Heart left ventricle (tissue), 16 donors: Measurements from ENCODE around the gene PDCD2L. TPM values are rescaled to one million over a fixed set of nuclear protein-coding genes. Genes with fewer than 3 reads are reported as not detected.
"Not testable (repeated sequence)": the region's sequence is repeated elsewhere in the genome, so short reads cannot be mapped to it uniquely, and the experiment has no call there.

ENCODE experiments used
- ATAC-seq, 4 donors: fragments of 200-7000 bp; cut with Tn5 transposase; one replicate each; pipeline ENCODE4 v1.9.1; 2020 to 2022; ENCODE audit warnings: moderate library complexity in 4 of 4, mild to moderate bottlenecking in 3 of 4, moderate number of reproducible peaks in 1 of 4
- DNase-seq, 5 donors: peaks; one replicate each; pipeline ENCODE4 v3.0.0-alpha.2; 2020
- H3K27ac ChIP-seq, 12 donors: fragments of 200-600 bp; sonication (generic) in 4 of 12; one replicate each; pipeline versions ENCODE4 v1.5.0 to v1.8.0; 2016 to 2022; ENCODE audit warnings: mild to moderate bottlenecking in 2 of 12
- H3K27me3 ChIP-seq, 9 donors: fragments of 200-600 bp; sonication (generic) in 2 of 9; one replicate each; pipeline versions ENCODE4 v1.5.1 to v1.8.0; 2016 to 2022; ENCODE audit warnings: mild to moderate bottlenecking in 3 of 9
- H3K36me3 ChIP-seq, 9 donors: fragments of 200-600 bp; sonication (generic) in 2 of 9; one replicate each; pipeline versions ENCODE4 v1.5.0 to v1.8.0; 2018 to 2022; ENCODE audit warnings: mild to moderate bottlenecking in 2 of 9
- H3K4me1 ChIP-seq, 12 donors: fragments of 200-600 bp; sonication (generic) in 4 of 12; one replicate each; pipeline versions ENCODE4 v1.5.0 to v1.8.0; 2016 to 2022; ENCODE audit warnings: mild to moderate bottlenecking in 3 of 12
- H3K4me3 ChIP-seq, 12 donors: fragments of 200-600 bp; sonication (generic) in 4 of 12; one replicate each; pipeline versions ENCODE4 v1.5.0 to v1.8.0; 2017 to 2022; ENCODE audit warnings: mild to moderate bottlenecking in 9 of 12, moderate library complexity in 4 of 12
- H3K9me3 ChIP-seq, 12 donors: fragments of 200-600 bp; sonication (generic) in 4 of 12; one replicate each; pipeline versions ENCODE4 v1.5.0 to v1.8.0; 2016 to 2022; ENCODE audit warnings: mild to moderate bottlenecking in 1 of 12
- CTCF ChIP-seq, 12 donors: fragments of 200-600 bp; sonication (generic) in 4 of 12; IDR thresholded peaks; one replicate each; pipeline versions ENCODE4 v1.5.0 to v1.8.0; 2018 to 2022; ENCODE audit warnings: antibody characterized with exemption in 12 of 12, mild to moderate bottlenecking in 5 of 12
- POLR2A ChIP-seq, 2 donors: fragments of 450-650 bp; IDR thresholded peaks; one replicate each; pipeline ENCODE4 v1.6.1; 2017; ENCODE audit warnings: antibody characterized with exemption in 2 of 2, mild to moderate bottlenecking in 2 of 2, moderate library complexity in 2 of 2
- WGBS, 4 donors: extraction: QIAGEN DNeasy Blood & Tissue Kit in 2 of 4; methylation state at CpG; one replicate each; pipeline versions ENCODE4 v1.1.5 to v1.1.7; 2013 to 2018; 5-methylcytosine and 5-hydroxymethylcytosine counted together
- intact Hi-C, 10 donors: fragments of 100-400 bp; cut with DNase I; formaldehyde crosslinking; loops; one replicate each; pipeline versions ENCODE4 v1.11.1 to v1.14.2; 2022
- polyA plus RNA-seq, 2 donors: library from polyadenylated mRNA; stranded (reverse); fragments of 200-250 nt; gene quantifications; one replicate each; pipeline ENCODE4 v1.2.3, GENCODE V29; 2013
- total RNA-seq, 9 donors: library from RNA; depleted of rRNA in 2 of 9; stranded (reverse); fragments of >200 nt in 2 of 9; fragmentation: NEBNext Ultra II Directional in 3 of 9; extraction: Animal tissue kit (Norgen Biotek cat#: 25700) in 3 of 9; gene quantifications; one replicate each; pipeline versions ENCODE4 v1.1.0 to v1.2.4, GENCODE V29; 2016 to 2023
- donor health status: ischemic (EF 13 %, LVEDD 7.1; RV severe dilation, severe dysfunction).
- donor health status: healthy with polysubstance abuse.
- donor health status: DM: no; HTN: yes; CAD: no.
- donor health status: DM: no; HTN: no; CAD: no.
- donor health status: ischemic (EF 25% LVEDD 6.9; RV normal size, moderate dysfunction).
- donor health status: ischemic (EF 25% LVEDD 5.7; RV mildly dilated, moderate dysfunction).
- donor health status: healthy.
- donor health status: DM: yes; HTN: yes; CAD: no.
- donor health status: ischemic (EF 35%, LVEDD 5.7; RV mildly dilated, moderate dysfunction).
- donor health status: nonischemic (EF 11% LVEDD 7.7; RV severe dilation, severe dysfunction).
- donor health status: DM: yes; HTN: yes; CAD: no.
- donor health status: PGD.
- donor health status: ischemic (EF 29% LVEDD 5.4; RV normal size, mild dysfunction).
- donor health status: nonischemic (EF 23%, LVEDD 6.1; RV moderate dilation, normal function).

PDCD2L gene
- total and polyA plus RNA-seq, 11 donors, result 6.2 to 16.7 (median 8.0) TPM

- Histone ChIP-seq H3K27ac (peak overlapping the region in 3 of 12 donors; percentile 1 to 24 (median 5)), H3K9me3 (no peaks in the 10 kb centered on the region), H3K36me3 (peaks cover 0 to 97% (median 90%) of the 10 kb centered on the region in 9 donors), H3K4me3 (no peak overlapping the region), H3K4me1 (peaks cover 0 to 55% (median 32%) of the 10 kb centered on the region in 12 donors), H3K27me3 (no peaks in the 10 kb centered on the region)
- DNase-seq, result no peak
- 82 to 91% (median 89%) methylated on average over 5 of the region's 5 CpGs for WGBS, 4 donors
- peak in 1 of 4 donors; percentile 32 for ATAC-seq
- TF ChIP-seq POLR2A (IDR thresholded peaks at IDR 0.05) (no peak), CTCF (IDR thresholded peaks at IDR 0.05) (no peak)
- intact Hi-C loops, result no loop called here
These were observed 54.5 kb downstream of the PDCD2L start for GRCh38 chr19:34458677-34459076.

- 81 to 84% (median 82%) methylated on average over 2 of the region's 2 CpGs for WGBS, 4 donors
- H3K36me3 ChIP-seq, result peaks cover 0 to 97% (median 90%) of the 10 kb centered on the region in 9 donors
- H3K27ac ChIP-seq, result peak overlapping the region in 6 of 12 donors; percentile 8 to 86 (median 54)
- intact Hi-C loops, result no loop called here
- no peak overlapping the region for H3K4me3 ChIP-seq
- H3K27me3 ChIP-seq, result no peaks in the 10 kb centered on the region
- DNase-seq (no peak), ATAC-seq (no peak)
- TF ChIP-seq POLR2A (IDR thresholded peaks at IDR 0.05) (no peak), CTCF (IDR thresholded peaks at IDR 0.05) (no peak)
- no peaks in the 10 kb centered on the region for H3K9me3 ChIP-seq
- peaks cover 0 to 50% (median 32%) of the 10 kb centered on the region in 12 donors for H3K4me1 ChIP-seq
These were observed 55.4 kb downstream of the PDCD2L start for GRCh38 chr19:34459614-34460013.

- H3K36me3 ChIP-seq, result peaks cover 0 to 97% (median 94%) of the 10 kb centered on the region in 9 donors
- H3K4me3 ChIP-seq, result no peak overlapping the region
- TF ChIP-seq POLR2A (IDR thresholded peaks at IDR 0.05), result no peak
- no peak for TF ChIP-seq CTCF (IDR thresholded peaks at IDR 0.05)
- peak overlapping the region; percentile 20 to 89 (median 67) for H3K27ac ChIP-seq
- H3K27me3 ChIP-seq, result no peaks in the 10 kb centered on the region
- no peaks in the 10 kb centered on the region for H3K9me3 ChIP-seq
- ATAC-seq (peak; percentile 81 to 91 (median 86)), DNase-seq (no peak)
- peaks cover 0 to 50% (median 32%) of the 10 kb centered on the region in 12 donors for H3K4me1 ChIP-seq
- intact Hi-C loops, result no loop called here
- 41 to 66% (median 54%) methylated on average over 5 of the region's 5 CpGs for WGBS, 4 donors
These were observed 57.3 kb downstream of the PDCD2L start for GRCh38 chr19:34461375-34462100.

- WGBS, 4 donors, result 94 to 99% (median 96%) methylated on average over 4 of the region's 4 CpGs
- H3K4me1 ChIP-seq, result peaks cover 0 to 38% (median 24%) of the 10 kb centered on the region in 12 donors
- ATAC-seq, H3K27ac ChIP-seq, H3K27me3 ChIP-seq, H3K4me3 ChIP-seq, H3K9me3 ChIP-seq, DNase-seq, intact Hi-C loops: not testable (repeated sequence)
- peaks cover 0 to 100% (median 100%) of the 10 kb centered on the region in 9 donors for H3K36me3 ChIP-seq
These were observed 60.6 kb downstream of the PDCD2L start for GRCh38 chr19:34464785-34465184.
